Sigmoid colon (tissue), 7 donors: ENCODE measurements around the gene SETDB2. TPM values are rescaled to one million over a fixed set of nuclear protein-coding genes. Genes with fewer than 3 reads are reported as not detected.

Source experiments
- DNase-seq: peaks from one replicate; pipeline ENCODE4 v3.0.0-alpha.2; 2019
- H3K27ac ChIP-seq, 4 donors: fragments of 200-600 bp; sonication (generic); one replicate each; pipeline ENCODE4 v1.5.1; 2016 to 2019; ENCODE audit warnings: mild to moderate bottlenecking in 1 of 4
- H3K27me3 ChIP-seq, 3 donors: fragments of 200-600 bp; sonication (generic); one replicate each; pipeline ENCODE4 v1.5.1; 2019; ENCODE audit warnings: mild to moderate bottlenecking in 1 of 3
- H3K36me3 ChIP-seq, 4 donors: fragments of 200-600 bp; sonication (generic); one replicate each; pipeline ENCODE4 v1.5.1; 2016 to 2019
- H3K4me1 ChIP-seq, 4 donors: fragments of 200-600 bp; sonication (generic); one replicate each; pipeline ENCODE4 v1.5.1; 2017 to 2019
- H3K4me3 ChIP-seq, 4 donors: fragments of 200-600 bp; sonication (generic); one replicate each; pipeline ENCODE4 v1.5.1; 2017 to 2019; ENCODE audit warnings: mild to moderate bottlenecking in 2 of 4, moderate library complexity in 1 of 4
- H3K9me3 ChIP-seq, 4 donors: fragments of 200-600 bp in 3 of 4; sonication (generic) in 3 of 4; one replicate each; pipeline versions ENCODE4 v1.5.1 to v1.6.1; 2013 to 2019
- CTCF ChIP-seq, 4 experiments: fragments of 450-650 bp in 3 of 4; fragments of 200-600 bp in 1 of 4; IDR thresholded peaks; one replicate each; pipeline ENCODE4 v1.5.1; 2016 to 2019; ENCODE audit warnings: antibody characterized with exemption in 4 of 4, mild to moderate bottlenecking in 3 of 4, moderate library complexity in 2 of 4
- EP300 ChIP-seq, 4 donors: sonication (generic); formaldehyde crosslinking; IDR thresholded peaks; one replicate each; pipeline ENCODE4 v1.6.1; 2017; ENCODE audit warnings: antibody characterized with exemption in 4 of 4
- POLR2A ChIP-seq, 2 donors: fragments of 450-650 bp; IDR thresholded peaks; one replicate each; pipeline ENCODE4 v1.6.1; 2016; ENCODE audit warnings: antibody characterized with exemption in 2 of 2, mild to moderate bottlenecking in 2 of 2, moderate library complexity in 2 of 2
- POLR2AphosphoS5 ChIP-seq, 4 donors: sonication (generic); formaldehyde crosslinking; IDR thresholded peaks; one replicate each; pipeline ENCODE4 v1.6.1; 2017; ENCODE audit warnings: antibody characterized with exemption in 4 of 4
- WGBS, 2 donors: extraction: QIAGEN DNeasy Blood & Tissue Kit; methylation state at CpG; one replicate each; pipeline ENCODE4 v1.1.7; 2013; 5-methylcytosine and 5-hydroxymethylcytosine counted together
- intact Hi-C: fragments of 100-400 bp; cut with DNase I; formaldehyde crosslinking; loops from one replicate; pipeline ENCODE4 v1.15.1; 2023
- polyA plus RNA-seq, 3 donors: library from polyadenylated mRNA; stranded (reverse); fragments of 200-250 nt; gene quantifications; one replicate each; pipeline ENCODE4 v1.2.3, GENCODE V29; 2013
- total RNA-seq, 4 donors: library from RNA; depleted of rRNA; stranded (reverse); fragments of >200 nt; gene quantifications; one replicate each; pipeline ENCODE4 v1.1.0, GENCODE V29; 2016
- donor health status: healthy with polysubstance abuse.
- donor health status: Bipolar disorder and iron deficiency.
- donor health status: healthy.

Gene SETDB2
- total RNA-seq (10 to 100 TPM in 3 of 4 donors, 1 to 10 TPM in 1; 7.5 to 12.5 (median 11.2) TPM), polyA plus RNA-seq (1 to 10 TPM; 3.6 to 4.9 (median 4.9) TPM)

- Histone ChIP-seq H3K4me1 (peaks cover 0 to 46% (median 41%) of the 10 kb centered on the region in 4 donors), H3K27me3 (no peaks in the 10 kb centered on the region), H3K27ac (peak within 1 kb of the TSS; percentile 92 to 97 (median 94)), H3K4me3 (peak within 1 kb of the TSS; percentile 66 to 88 (median 80)), H3K9me3 (no peaks in the 10 kb centered on the region), H3K36me3 (no peaks in the 10 kb centered on the region)
- intact Hi-C loops, result loop anchor here (2.0 to 10.0 kb wide), 5 partner anchors 43 to 859 kb away; partner anchors contain the start of genes FNDC3A and KPNA3
- DNase-seq, result peak; percentile 100
- TF ChIP-seq CTCF (IDR thresholded peaks at IDR 0.05) (peak in 2 of 4 experiments; percentile 33 to 36), EP300 (IDR thresholded peaks at IDR 0.05) (peak in 1 of 4 donors; percentile 11), POLR2AphosphoS5 (IDR thresholded peaks at IDR 0.05) (peak; percentile 84 to 95 (median 90)), POLR2A (IDR thresholded peaks at IDR 0.05) (peak; percentile 64 to 78)
- WGBS, 2 donors, result 1% methylated on average over 53 of the region's 53 CpGs
Measured at GRCh38 chr13:49443704-49444523, at the start of gene SETDB2, which contains the start of gene CAB39L. TSS of gene SETDB2 (plus strand) at chr13:49444274. CDS start at chr13:49451894, 7,620 bp downstream. TSS of gene CAB39L (minus strand) at chr13:49444064. CDS start at chr13:49382910, 61,154 bp downstream.

- Histone ChIP-seq H3K27ac (peak overlapping the region; percentile 72 to 89 (median 82)), H3K4me1 (peaks cover 0 to 57% (median 32%) of the 10 kb centered on the region in 4 donors), H3K36me3 (no peaks in the 10 kb centered on the region), H3K9me3 (no peaks in the 10 kb centered on the region), H3K27me3 (no peaks in the 10 kb centered on the region), H3K4me3 (peak overlapping the region in 1 of 4 donors; percentile 56)
- peak; percentile 71 for DNase-seq
- intact Hi-C loops, result loop anchor here (5.0 kb wide), 1 partner anchor 38 kb away; no protein-coding TSS in a partner anchor
- 61 to 72% methylated on average over 1 of the region's 1 CpG for WGBS, 2 donors
- TF ChIP-seq POLR2AphosphoS5 (IDR thresholded peaks at IDR 0.05) (peak; percentile 38 to 77 (median 51)), POLR2A (IDR thresholded peaks at IDR 0.05) (no peak)
Measured at GRCh38 chr13:49395451-49395865, 48.6 kb upstream of the SETDB2 start.

GRCh38 chr13:49395878-49396380 is 48.1 kb upstream of the SETDB2 start:
- no peaks in the 10 kb centered on the region for H3K27me3 ChIP-seq
- peak in 2 of 4 donors; percentile 16 to 17 for TF ChIP-seq POLR2AphosphoS5 (IDR thresholded peaks at IDR 0.05)
- no peak for TF ChIP-seq EP300 (IDR thresholded peaks at IDR 0.05)
- no peak for TF ChIP-seq POLR2A (IDR thresholded peaks at IDR 0.05)
- no peak for TF ChIP-seq CTCF (IDR thresholded peaks at IDR 0.05)
- peak overlapping the region in 1 of 4 donors; percentile 56 for H3K4me3 ChIP-seq
- WGBS, 2 donors, result 98 to 100% methylated on average over 1 of the region's 1 CpG
- intact Hi-C loops, result loop anchor here (5.0 kb wide), 1 partner anchor 39 kb away; no protein-coding TSS in a partner anchor
- H3K27ac ChIP-seq, result peak overlapping the region; percentile 72 to 89 (median 82)
- H3K4me1 ChIP-seq, result peaks cover 0 to 55% (median 30%) of the 10 kb centered on the region in 4 donors
- DNase-seq, result no peak
- no peaks in the 10 kb centered on the region for H3K36me3 ChIP-seq
- H3K9me3 ChIP-seq, result no peaks in the 10 kb centered on the region

- peak overlapping the region; percentile 42 to 56 (median 52) for H3K4me3 ChIP-seq
- no peak for DNase-seq
- H3K4me1 ChIP-seq, result peaks cover 0 to 51% (median 35%) of the 10 kb centered on the region in 4 donors
- H3K9me3 ChIP-seq, result peaks cover 0 to 4% (median 0%) of the 10 kb centered on the region in 4 donors
- TF ChIP-seq EP300 (IDR thresholded peaks at IDR 0.05), result no peak
- no peak for TF ChIP-seq POLR2A (IDR thresholded peaks at IDR 0.05)
- no peak for TF ChIP-seq POLR2AphosphoS5 (IDR thresholded peaks at IDR 0.05)
- H3K27ac ChIP-seq, result peak overlapping the region; percentile 72 to 89 (median 86)
- 16 to 65% methylated on average over 1 of the region's 1 CpG for WGBS, 2 donors
- H3K27me3 ChIP-seq, result no peaks in the 10 kb centered on the region
- H3K36me3 ChIP-seq, result no peaks in the 10 kb centered on the region
- intact Hi-C loops, result loop anchor here (2.0 to 10.0 kb wide), 5 partner anchors 31 to 725 kb away; partner anchors contain the start of genes CAB39L and SETDB2
Measured at GRCh38 chr13:49399801-49400472, 44.1 kb upstream of the SETDB2 start.
